ENCODE data around the gene RNASE13.
"Not testable (repeated sequence)": the region's sequence is repeated elsewhere in the genome, so short reads cannot be mapped to it uniquely, and the experiment has no call there.

The RNASE13 gene

GRCh38 chr14:20996521-20996920 is 38.1 kb downstream of the RNASE13 start:
- in situ Hi-C loops (cut with MboI; ENCODE audit: low sequenced_read_pairs): no loop called here

DNA sequence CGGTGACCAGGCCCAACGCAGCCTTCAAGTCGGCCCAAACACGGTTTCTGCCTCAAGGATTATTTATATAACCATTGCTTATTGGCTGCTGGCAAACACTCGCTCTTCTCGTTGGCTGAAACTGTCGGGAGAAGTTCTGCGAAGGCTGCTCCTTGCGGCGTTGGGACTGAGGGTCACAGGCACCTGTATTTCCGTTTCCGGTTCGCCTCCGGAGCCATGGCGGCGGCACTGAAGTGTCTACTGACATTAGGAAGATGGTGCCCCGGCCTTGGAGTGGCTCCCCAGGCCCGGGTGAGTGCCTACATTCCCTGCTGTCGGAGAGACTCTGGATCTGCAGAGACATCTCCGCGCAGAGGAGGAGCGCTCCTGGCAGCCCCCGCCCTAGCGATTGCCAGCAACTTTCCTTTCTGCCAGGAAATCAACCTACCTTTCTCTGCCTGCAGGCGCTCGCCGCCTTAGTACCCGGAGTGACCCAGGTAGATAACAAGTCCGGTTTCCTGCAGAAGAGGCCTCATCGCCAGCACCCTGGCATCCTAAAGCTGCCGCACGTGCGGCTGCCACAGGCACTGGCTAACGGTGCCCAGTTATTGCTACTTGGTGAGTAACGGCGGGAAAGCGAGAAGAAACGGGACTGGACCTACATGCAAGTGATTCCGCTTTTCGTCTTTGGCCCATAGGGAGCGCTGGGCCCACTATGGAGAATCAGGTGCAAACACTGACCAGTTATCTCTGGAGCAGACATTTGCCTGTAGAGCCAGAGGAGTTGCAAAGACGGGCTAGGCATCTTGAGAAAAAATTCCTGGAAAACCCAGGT is 44.6 kb downstream of the RNASE13 start, which contains the start of gene METTL17:
Gene METTL17, plus strand, starts transcription at position 194 of the 814 bp plus-strand sequence. Its CDS starts 23 bp downstream, at position 217.
- in situ Hi-C loops (cut with MboI; ENCODE audit: low sequenced_read_pairs): no loop called here

- in situ Hi-C loops (cut with MboI; ENCODE audit: low sequenced_read_pairs): no loop called here
Measured at GRCh38 chr14:20989471-20989786, 45.2 kb downstream of the RNASE13 start.

- in situ Hi-C loops (cut with MboI; ENCODE audit: low sequenced_read_pairs): no loop called here
Measured at GRCh38 chr14:20988717-20989470, 45.7 kb downstream of the RNASE13 start.

DNA sequence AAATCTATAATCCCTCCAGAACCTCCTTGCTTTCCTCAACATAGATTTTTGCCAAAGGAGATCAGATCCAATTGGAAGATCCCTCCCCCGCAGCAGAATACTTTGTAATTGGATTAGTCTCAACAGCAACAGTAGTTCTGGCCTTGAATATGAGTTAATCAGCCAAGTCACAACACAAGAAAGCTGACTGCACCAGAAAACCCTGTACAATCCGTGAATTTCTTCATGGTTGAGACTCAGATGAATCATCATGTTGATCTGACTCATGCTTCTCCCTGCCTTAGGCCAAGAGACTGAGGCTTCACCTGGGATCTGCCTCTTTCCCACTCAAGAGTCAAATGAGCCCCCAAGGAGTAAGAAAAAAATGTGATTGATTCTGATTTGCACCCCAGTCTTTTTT is 47.8 kb downstream of the RNASE13 start:
- in situ Hi-C loops (cut with MboI; ENCODE audit: low sequenced_read_pairs): no loop called here

DNA sequence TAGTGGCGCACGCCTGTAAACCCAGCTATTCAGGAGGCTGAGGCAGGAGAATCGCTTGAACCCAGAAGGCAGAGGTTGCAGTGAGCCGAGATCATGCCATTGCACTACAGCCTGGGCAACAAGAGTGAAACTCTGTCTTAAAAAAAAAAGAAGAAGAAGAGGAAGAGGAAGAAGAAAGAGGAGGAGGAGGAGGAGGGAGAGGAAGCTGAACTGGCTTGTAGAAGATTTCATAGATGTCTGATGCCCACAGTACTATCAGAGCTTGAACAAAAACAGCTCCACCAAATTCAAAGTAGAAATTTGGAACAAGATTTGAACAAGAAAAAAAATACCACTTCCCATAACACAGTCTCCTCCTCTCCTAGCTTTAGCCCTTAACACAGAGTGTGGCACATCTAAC is 49.0 kb downstream of the RNASE13 start:
- in situ Hi-C loops (cut with MboI; ENCODE audit: low sequenced_read_pairs): not testable (repeated sequence)
